HepG2 (cell line): ENCODE data around the gene PLEKHN1. TPM values are rescaled to one million over a fixed set of nuclear protein-coding genes. Genes with fewer than 3 reads are reported as not detected.

ENCODE experiments used
- ATF3 ChIP-seq: sonication (generic); formaldehyde crosslinking; IDR thresholded peaks from 2 replicates; pipeline ENCODE4 v1.4.0; 2020; ENCODE audit warnings: missing genetic modification reagents
- CEBPG ChIP-seq: IDR thresholded peaks from 2 replicates; pipeline ENCODE4 v1.6.1; 2016
- CEBPZ ChIP-seq: IDR thresholded peaks from 2 replicates; pipeline ENCODE4 v1.6.1; 2012; ENCODE audit warnings: low read length, improper control_type of control experiment
- DDIT3 ChIP-seq: sonication (generic); formaldehyde crosslinking; IDR thresholded peaks from 2 replicates; pipeline ENCODE4 v1.4.0; 2020; ENCODE audit warnings: mild to moderate bottlenecking, missing genetic modification reagents
- E2F1 ChIP-seq: sonication (generic); formaldehyde crosslinking; IDR thresholded peaks from 2 replicates; pipeline ENCODE4 v1.5.0; 2020; ENCODE audit warnings: missing genetic modification reagents
- HNF4A ChIP-seq: sonication (generic); formaldehyde crosslinking; IDR thresholded peaks from 2 replicates; pipeline ENCODE4 v1.4.0; 2020; ENCODE audit warnings: missing genetic modification reagents
- NAIF1 ChIP-seq: sonication (generic); formaldehyde crosslinking; IDR thresholded peaks from 2 replicates; pipeline ENCODE4 v1.5.0; 2020; ENCODE audit warnings: mild to moderate bottlenecking, missing genetic modification reagents, borderline replicate concordance
- NR2F1 ChIP-seq, 2 experiments: fragments of 450-650 bp in 1 of 2; formaldehyde crosslinking in 1 of 2; IDR thresholded peaks; 2 replicates each; pipeline versions ENCODE4 v1.5.0 to v1.6.1; 2016 to 2020; ENCODE audit warnings: mild to moderate bottlenecking in 1 of 2, missing compliant biosample characterization in 1 of 2, missing genetic modification reagents in 1 of 2, moderate library complexity in 1 of 2
- TBP ChIP-seq: sonication (generic); formaldehyde crosslinking; IDR thresholded peaks from 2 replicates; pipeline ENCODE4 v1.5.0; 2020; ENCODE audit warnings: missing genetic modification reagents
- THRA ChIP-seq: sonication (generic); formaldehyde crosslinking; IDR thresholded peaks from 2 replicates; pipeline ENCODE4 v1.4.0; 2020; ENCODE audit warnings: missing genetic modification reagents, borderline replicate concordance
- ZFP90 ChIP-seq: sonication (generic); formaldehyde crosslinking; IDR thresholded peaks from 2 replicates; pipeline ENCODE4 v1.8.0; 2022; ENCODE audit warnings: missing genetic modification reagents, mild to moderate bottlenecking, inconsistent platforms, borderline replicate concordance
- ZGPAT ChIP-seq: IDR thresholded peaks from 2 replicates; pipeline ENCODE4 v1.6.1; 2016; ENCODE audit warnings: mild to moderate bottlenecking
- ZKSCAN5 ChIP-seq: sonication (generic); formaldehyde crosslinking; IDR thresholded peaks from 2 replicates; pipeline ENCODE4 v1.5.1; 2020; ENCODE audit warnings: mild to moderate bottlenecking, missing genetic modification reagents
- ZNF24 ChIP-seq: fragments of 450-650 bp; IDR thresholded peaks from 2 replicates; pipeline ENCODE4 v1.6.1; 2017; ENCODE audit warnings: antibody characterized with exemption, mild to moderate bottlenecking
- ZNF354B ChIP-seq: sonication (generic); formaldehyde crosslinking; IDR thresholded peaks from 2 replicates; pipeline ENCODE4 v1.8.0; 2022; ENCODE audit warnings: mild to moderate bottlenecking, missing genetic modification reagents
- ZNF441 ChIP-seq: sonication (generic); formaldehyde crosslinking; IDR thresholded peaks from 2 replicates; pipeline ENCODE4 v1.7.0; 2021; ENCODE audit warnings: missing genetic modification reagents, borderline replicate concordance
- ZNF564 ChIP-seq: sonication (generic); formaldehyde crosslinking; IDR thresholded peaks from 2 replicates; pipeline ENCODE4 v1.8.1; 2023; ENCODE audit warnings: mild to moderate bottlenecking, missing genetic modification reagents
- ZNF605 ChIP-seq: sonication (generic); formaldehyde crosslinking; IDR thresholded peaks from 2 replicates; pipeline ENCODE4 v1.8.0; 2022; ENCODE audit warnings: mild to moderate bottlenecking, missing genetic modification reagents
- ZNF782 ChIP-seq: sonication (generic); formaldehyde crosslinking; IDR thresholded peaks from 2 replicates; pipeline ENCODE4 v1.4.0; 2020; ENCODE audit warnings: missing genetic modification reagents, mild to moderate bottlenecking, borderline replicate concordance
- polyA plus RNA-seq, 8 experiments: library from polyadenylated mRNA; depleted of rRNA in 3 of 8; stranded (reverse) in 7 of 8; unstranded in 1 of 8; fragments of >200 nt; fragmentation: Illumina TruSeq in 4 of 8; extraction: Trizol in 4 of 8; gene quantifications; 2 replicates each; pipeline versions ENCODE4 v1.2.1 to v1.2.3, GENCODE V29; 2011 to 2016; ENCODE audit warnings: low read depth in 4 of 8, missing spikeins in 1 of 8, mixed read lengths in 1 of 8; ENCODE audit not compliant: insufficient read depth in 1 of 8
- total RNA-seq, 5 experiments: library from RNA; depleted of rRNA; stranded (reverse); fragments of >200 nt; fragmentation: Illumina TruSeq; extraction: Trizol; gene quantifications; 2 replicates each; pipeline ENCODE4 v1.2.3, GENCODE V29; 2016; ENCODE audit warnings: low read depth in 1 of 5

Gene PLEKHN1
- total and polyA plus RNA-seq, 2 of the 13 experiments (the other 11 are each of a cell fraction or from before 2014, with no cell fraction given): 0.42 to 0.58 TPM

GRCh38 chr1:1006305-1007159 is 40.2 kb downstream of the PLEKHN1 start (continued):
- TF ChIP-seq THRA (CRISPR knock-in tag) (peak; percentile 60; the same call in 1 of the 2 replicates), ZNF564 (CRISPR knock-in tag) (no peak; the same call in 1 of the 2 replicates), NR2F1 (CRISPR knock-in tag; IDR thresholded peaks at IDR 0.05) (peak; percentile 74 to 84), ZNF354B (CRISPR knock-in tag) (no peak), E2F1 (CRISPR knock-in tag) (peak; percentile 52; the same call in 1 of the 2 replicates), CEBPG (CRISPR knock-in tag) (peak; percentile 61; the same call in 1 of the 2 replicates), ZFP90 (CRISPR knock-in tag) (peak; percentile 95), CEBPZ (no peak), TBP (CRISPR knock-in tag) (peak; percentile 89; the same call in 1 of the 2 replicates), ZNF605 (CRISPR knock-in tag) (peak; percentile 88), DDIT3 (CRISPR knock-in tag) (no peak), HNF4A (CRISPR knock-in tag) (peak; percentile 100), ZKSCAN5 (CRISPR knock-in tag) (no peak), ZNF24 (no peak), ATF3 (CRISPR knock-in tag) (peak; percentile 98), NAIF1 (0 out of 2 replicates have a peak, but pooled peaks have one; percentile 51), ZNF441 (CRISPR knock-in tag) (peak; percentile 14; the same call in 1 of the 2 replicates), ZNF782 (CRISPR knock-in tag) (peak; percentile 69; the same call in 1 of the 2 replicates), ZGPAT (CRISPR knock-in tag) (peak; percentile 87)
